PC-9 (cell line): ENCODE results near the gene LINS1.

ENCODE experiments used
- EZH2 ChIP-seq: fragments of 200-600 bp; sonication (generic); IDR thresholded peaks from 2 replicates; pipeline ENCODE4 v1.8.0; 2017; ENCODE audit warnings: antibody characterized with exemption, low read depth
- TF ChIP-seq, protein P1 (sequence below): fragments of 200-600 bp; sonication (generic); conservative IDR thresholded peaks from 2 replicates; pipeline ENCODE4 v1.6.1; 2017; ENCODE audit warnings: mixed run types, antibody characterized with exemption, mild to moderate bottlenecking, moderate library complexity

DNA sequence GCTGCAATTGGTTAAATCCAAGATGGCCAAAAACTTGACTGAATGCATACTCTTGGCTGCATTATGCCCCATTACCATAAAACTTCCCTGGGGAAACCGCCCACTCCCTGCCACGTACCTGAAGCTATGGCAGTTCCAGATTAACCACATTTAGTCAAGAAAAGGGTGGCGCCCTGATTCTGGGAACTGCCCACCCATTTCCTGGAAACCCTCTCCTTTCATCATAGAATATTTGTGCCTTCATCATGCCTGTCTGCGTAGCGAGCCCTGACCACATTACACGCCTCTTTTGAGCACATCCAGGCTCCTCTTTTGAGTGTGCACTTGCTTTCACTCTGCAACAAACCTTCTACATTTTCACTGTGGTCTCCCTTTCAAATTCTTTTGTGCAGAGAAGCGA lies 5.2 kb downstream of the LINS1 start:
- TF ChIP-seq EZH2: no peak
- TF ChIP-seq, protein P1, sequence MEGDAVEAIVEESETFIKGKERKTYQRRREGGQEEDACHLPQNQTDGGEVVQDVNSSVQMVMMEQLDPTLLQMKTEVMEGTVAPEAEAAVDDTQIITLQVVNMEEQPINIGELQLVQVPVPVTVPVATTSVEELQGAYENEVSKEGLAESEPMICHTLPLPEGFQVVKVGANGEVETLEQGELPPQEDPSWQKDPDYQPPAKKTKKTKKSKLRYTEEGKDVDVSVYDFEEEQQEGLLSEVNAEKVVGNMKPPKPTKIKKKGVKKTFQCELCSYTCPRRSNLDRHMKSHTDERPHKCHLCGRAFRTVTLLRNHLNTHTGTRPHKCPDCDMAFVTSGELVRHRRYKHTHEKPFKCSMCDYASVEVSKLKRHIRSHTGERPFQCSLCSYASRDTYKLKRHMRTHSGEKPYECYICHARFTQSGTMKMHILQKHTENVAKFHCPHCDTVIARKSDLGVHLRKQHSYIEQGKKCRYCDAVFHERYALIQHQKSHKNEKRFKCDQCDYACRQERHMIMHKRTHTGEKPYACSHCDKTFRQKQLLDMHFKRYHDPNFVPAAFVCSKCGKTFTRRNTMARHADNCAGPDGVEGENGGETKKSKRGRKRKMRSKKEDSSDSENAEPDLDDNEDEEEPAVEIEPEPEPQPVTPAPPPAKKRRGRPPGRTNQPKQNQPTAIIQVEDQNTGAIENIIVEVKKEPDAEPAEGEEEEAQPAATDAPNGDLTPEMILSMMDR: no peak
